H1 (cell line): ENCODE measurements around the gene IL31. TPM values are rescaled to one million over a fixed set of nuclear protein-coding genes. Genes with fewer than 3 reads are reported as not detected.

Experiments
- CTCF ChIA-PET: fragments of 300-600 bp; sonication (Branson Sonifier 250); formaldehyde crosslinking; loops from one replicate; lab custom pipeline; 2021; ENCODE audit not compliant: partially characterized antibody; lab: Charles Lee
- POLR2A ChIA-PET: fragments of 300-600 bp; sonication (Branson Sonifier 250); formaldehyde crosslinking; loops from one replicate; lab custom pipeline; 2021; ENCODE audit warnings: inconsistent platforms; ENCODE audit not compliant: partially characterized antibody; lab: Charles Lee
- DNase-seq, 2 experiments: peaks; one replicate each; pipeline versions ENCODE4 v3.0.0 to v3.0.0-alpha.2; 2010 to 2022; ENCODE audit warnings: low spot score in 2 of 2, low read depth in 1 of 2, mixed read lengths in 1 of 2
- FAIRE-seq: peaks from 2 replicates; lab custom pipeline; 2011; peaks lifted over from hg19 to GRCh38; lab: Jason Lieb, UNC
- H2AFZ ChIP-seq: 2 replicates; pipeline ENCODE4 v1.8.1; 2012; ENCODE audit warnings: low read length, inconsistent platforms
- H2AK5ac ChIP-seq: 2 replicates; pipeline ENCODE4 v1.6.1; 2013; ENCODE audit warnings: low read depth, low read length
- H2BK120ac ChIP-seq: replicated peaks from 2 replicates; pipeline ENCODE3; 2013; ENCODE audit warnings: low read depth, low read length, inconsistent platforms
- H2BK12ac ChIP-seq: 2 replicates; pipeline ENCODE4 v1.6.1; 2013; ENCODE audit warnings: low read depth, low read length
- H2BK15ac ChIP-seq: 2 replicates; pipeline ENCODE4 v1.6.1; 2013; ENCODE audit warnings: low read length
- H2BK20ac ChIP-seq: 2 replicates; pipeline ENCODE4 v1.6.1; 2013; ENCODE audit warnings: low read length
- H2BK5ac ChIP-seq: 2 replicates; pipeline ENCODE4 v1.6.1; 2013; ENCODE audit warnings: low read depth, low read length
- H3K14ac ChIP-seq: 2 replicates; pipeline ENCODE4 v1.6.1; 2013; ENCODE audit warnings: inconsistent platforms; ENCODE audit not compliant: insufficient read length
- H3K18ac ChIP-seq: 2 replicates; pipeline ENCODE4 v1.6.1; 2013; ENCODE audit warnings: low read length; ENCODE audit errors: extremely low read depth
- H3K23ac ChIP-seq: 2 replicates; pipeline ENCODE4 v1.6.1; 2013; ENCODE audit warnings: inconsistent platforms; ENCODE audit not compliant: insufficient read length
- H3K23me2 ChIP-seq: 2 replicates; pipeline ENCODE4 v1.6.1; 2013; ENCODE audit warnings: low read depth, low read length
- H3K27ac ChIP-seq: 2 replicates; pipeline ENCODE4 v1.6.1; 2011; ENCODE audit warnings: low read depth, low read length, inconsistent platforms
- H3K27me3 ChIP-seq, 4 experiments: replicated peaks in 1 of 4; 1 replicate in 1 of 4; 2 replicates in 3 of 4; pipeline versions ENCODE4 v1.6.1 to v1.8.1; 2011 to 2013; ENCODE audit warnings: low read length in 3 of 4, mild to moderate bottlenecking in 3 of 4, inconsistent platforms in 2 of 4, mixed read lengths in 2 of 4, moderate library complexity in 1 of 4; ENCODE audit not compliant: control insufficient read depth in 3 of 4, insufficient read depth in 3 of 4; ENCODE audit errors: extremely low read depth in 1 of 4
- H3K36me3 ChIP-seq, 4 experiments: 2 replicates each; pipeline versions ENCODE4 v1.6.1 to v1.8.1; 2011 to 2013; ENCODE audit warnings: mild to moderate bottlenecking in 4 of 4, low read length in 3 of 4, moderate library complexity in 2 of 4, control low read depth in 1 of 4, inconsistent platforms in 1 of 4; ENCODE audit not compliant: insufficient read depth in 4 of 4, control insufficient read depth in 2 of 4
- H3K4ac ChIP-seq: replicated peaks from 2 replicates; pipeline ENCODE3; 2013; ENCODE audit warnings: low read length, low read depth, mixed read lengths, inconsistent platforms; ENCODE audit not compliant: insufficient read length
- H3K4me1 ChIP-seq, 4 experiments: replicated peaks in 1 of 4; 1 replicate in 1 of 4; 2 replicates in 3 of 4; pipeline versions ENCODE4 v1.6.1 to v1.8.1; 2011 to 2013; ENCODE audit warnings: low read length in 3 of 4, inconsistent platforms in 2 of 4, mixed read lengths in 1 of 4; ENCODE audit not compliant: insufficient read depth in 4 of 4, control insufficient read depth in 3 of 4
- H3K4me2 ChIP-seq, 2 experiments: 2 replicates each; pipeline versions ENCODE4 v1.6.1 to v1.8.1; 2011 to 2013; ENCODE audit warnings: low read depth in 2 of 2, low read length in 2 of 2, control low read depth in 1 of 2, inconsistent platforms in 1 of 2, mild to moderate bottlenecking in 1 of 2; ENCODE audit not compliant: insufficient read depth in 1 of 2
- H3K4me3 ChIP-seq, 4 experiments: fragments of 200-600, 300-600 bp in 1 of 4; sonication (generic), shearing (Covaris generic), sonication (Bioruptor Twin) in 1 of 4; 2 replicates each; pipeline versions ENCODE4 v1.5.1 to v1.8.1; 2011 to 2016; ENCODE audit warnings: low read length in 4 of 4, low read depth in 3 of 4, control low read depth in 2 of 4, inconsistent platforms in 2 of 4, mild to moderate bottlenecking in 2 of 4, mixed read lengths in 1 of 4, moderate library complexity in 1 of 4; ENCODE audit not compliant: insufficient read depth in 2 of 4; ENCODE audit errors: extremely low read depth in 1 of 4
- H3K56ac ChIP-seq: replicated peaks from 2 replicates; pipeline ENCODE3; 2013; ENCODE audit warnings: low read depth, mild to moderate bottlenecking, mixed read lengths, low read length, inconsistent platforms; ENCODE audit not compliant: insufficient read length
- H3K79me1 ChIP-seq: 2 replicates; pipeline ENCODE4 v1.6.1; 2013; ENCODE audit warnings: low read depth, low read length, control low read depth
- H3K79me2 ChIP-seq, 2 experiments: 2 replicates each; pipeline versions ENCODE4 v1.6.1 to v1.8.1; 2012 to 2013; ENCODE audit warnings: low read length in 2 of 2, mild to moderate bottlenecking in 2 of 2, inconsistent platforms in 1 of 2; ENCODE audit not compliant: insufficient read depth in 2 of 2, control insufficient read depth in 1 of 2
- H3K9ac ChIP-seq, 4 experiments: replicated peaks in 1 of 4; 1 replicate in 1 of 4; 2 replicates in 3 of 4; pipeline versions ENCODE4 v1.6.1 to v1.8.1; 2011 to 2013; ENCODE audit warnings: low read depth in 3 of 4, low read length in 3 of 4, control low read depth in 2 of 4, mild to moderate bottlenecking in 2 of 4, moderate library complexity in 2 of 4, inconsistent platforms in 1 of 4; ENCODE audit errors: extremely low read depth in 1 of 4
- H3K9me3 ChIP-seq, 2 experiments: 2 replicates each; pipeline versions ENCODE4 v1.6.1 to v1.8.1; 2012 to 2013; ENCODE audit warnings: mild to moderate bottlenecking in 2 of 2, moderate library complexity in 2 of 2, control low read depth in 1 of 2, inconsistent platforms in 1 of 2, low read depth in 1 of 2, low read length in 1 of 2, mixed read lengths in 1 of 2; ENCODE audit not compliant: insufficient read depth in 2 of 2
- H4K20me1 ChIP-seq, 2 experiments: replicated peaks in 1 of 2; 2 replicates each; pipeline versions ENCODE3 to v1.8.1; 2011 to 2013; ENCODE audit warnings: inconsistent platforms in 2 of 2, low read length in 2 of 2, mild to moderate bottlenecking in 1 of 2; ENCODE audit not compliant: insufficient read depth in 2 of 2, control insufficient read depth in 1 of 2
- H4K5ac ChIP-seq: 2 replicates; pipeline ENCODE4 v1.6.1; 2013; ENCODE audit warnings: low read length, low read depth, mixed read lengths, inconsistent platforms; ENCODE audit not compliant: insufficient read length
- H4K8ac ChIP-seq: 2 replicates; pipeline ENCODE4 v1.8.0; 2013; ENCODE audit warnings: mild to moderate bottlenecking, moderate library complexity, low read length, inconsistent platforms; ENCODE audit not compliant: insufficient read depth; ENCODE audit errors: extremely low read depth
- H4K91ac ChIP-seq: replicated peaks from 2 replicates; pipeline ENCODE3; 2013; ENCODE audit warnings: low read length, mixed read lengths, inconsistent platforms; ENCODE audit not compliant: insufficient read length
- ATF2 ChIP-seq: IDR thresholded peaks from 2 replicates; pipeline ENCODE4 v1.6.1; 2012; ENCODE audit warnings: low read length, inconsistent platforms
- CREB1 ChIP-seq: IDR thresholded peaks from 2 replicates; pipeline ENCODE4 v1.6.1; 2012; ENCODE audit warnings: inconsistent platforms
- EP300 ChIP-seq, 2 experiments: IDR thresholded peaks; 1 replicate in 1 of 2; 2 replicates in 1 of 2; pipeline ENCODE4 v1.6.1; 2011 to 2012; ENCODE audit warnings: low read depth in 2 of 2, low read length in 2 of 2, mild to moderate bottlenecking in 2 of 2, borderline replicate concordance in 1 of 2, inconsistent platforms in 1 of 2, moderate library complexity in 1 of 2
- WGBS, 2 experiments: shearing (Covaris generic) in 1 of 2; methylation state at CpG; one replicate each; pipeline versions ENCODE4 v1.1.6 to v1.1.7; 2013 to 2015; ENCODE audit warnings: low lambda C conversion rate in 2 of 2, mixed read lengths in 2 of 2, inconsistent platforms in 1 of 2, low coverage in 1 of 2, missing lambda C conversion rate in 1 of 2; ENCODE audit not compliant: insufficient replicate concordance in 2 of 2, insufficient coverage in 1 of 2, insufficient read length in 1 of 2; ENCODE audit errors: extremely low coverage in 1 of 2, missing lambda C conversion rate in 1 of 2; 5-methylcytosine and 5-hydroxymethylcytosine counted together
- polyA plus RNA-seq, 7 experiments: library from polyadenylated mRNA; depleted of rRNA in 3 of 7; stranded (reverse) in 5 of 7; unstranded in 2 of 7; fragments of >200 nt in 5 of 7; fragments of 200-250 nt in 2 of 7; gene quantifications; 1 replicate in 5 of 7; 2 replicates in 1 of 7; 4 replicates in 1 of 7; pipeline versions ENCODE4 v1.2.1 to v1.2.3, GENCODE V29; 2011 to 2013; ENCODE audit warnings: missing spikeins in 2 of 7, mixed read lengths in 2 of 7
- total RNA-seq: library from RNA; stranded (reverse); fragmentation: NEBNext Ultra II Directional; extraction: Animal tissue kit (Norgen Biotek cat#: 25700); gene quantifications from 2 replicates; pipeline ENCODE4 v1.2.1, GENCODE V29; 2021

The IL31 gene
- total and polyA plus RNA-seq, 2 of the 8 experiments (the other 6 are each of a cell fraction or from before 2014, with no cell fraction given), result not detected

DNA sequence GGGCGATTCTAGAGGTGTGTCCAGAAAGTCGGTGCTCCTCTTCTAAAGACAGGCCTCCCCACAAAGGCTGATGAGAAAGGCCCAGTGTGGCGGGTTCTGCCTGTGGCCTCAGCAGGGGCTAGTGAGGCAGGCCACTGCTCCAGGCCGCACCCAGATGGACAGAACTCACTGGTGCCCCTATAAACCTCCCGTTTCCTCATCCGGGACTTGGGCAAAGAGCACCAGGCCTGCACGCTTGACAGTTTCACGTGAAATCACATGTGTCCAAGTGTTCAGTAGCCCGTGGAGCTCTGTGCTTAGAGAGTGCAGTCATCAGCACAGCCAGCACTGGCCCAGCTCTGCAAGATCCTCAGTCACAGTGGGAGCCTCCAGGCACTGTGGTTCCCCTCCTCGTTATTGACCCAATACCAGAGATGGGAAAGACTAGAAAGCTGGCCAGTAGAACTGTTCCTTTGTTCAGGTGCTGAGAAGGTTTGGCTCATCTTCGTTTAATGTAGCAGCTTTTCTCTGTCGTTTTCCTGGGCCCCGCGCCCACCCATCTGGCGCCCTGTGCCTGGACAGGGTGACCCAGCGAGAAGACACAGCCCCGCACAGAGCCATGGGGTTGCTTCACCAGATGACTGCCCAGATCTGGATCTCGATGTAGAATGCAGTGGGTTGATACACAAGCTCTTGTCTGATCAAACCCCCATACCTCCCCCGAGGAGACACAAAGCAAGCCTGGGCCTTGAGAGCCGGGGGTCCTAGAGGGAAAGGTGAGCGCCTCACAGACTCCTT is 26.3 kb downstream of the IL31 start:
- Histone ChIP-seq H4K5ac (no peak overlapping the region), H3K9me3 (peaks cover 11% of the 10 kb centered on the region in 2 experiments), H2BK15ac (no peak overlapping the region), H3K14ac (no peak overlapping the region), H4K91ac (no peak overlapping the region), H2BK5ac (no peak overlapping the region), H3K27me3 (no peaks in the 10 kb centered on the region), H3K9ac (no peak overlapping the region), H3K4ac (no peak overlapping the region), H3K18ac (no peak overlapping the region), H3K79me1 (no peaks in the 10 kb centered on the region), H3K23me2 (no peaks in the 10 kb centered on the region), H4K20me1 (no peaks in the 10 kb centered on the region), H3K56ac (no peak overlapping the region), H2BK12ac (no peak overlapping the region), H3K4me2 (no peak overlapping the region), H4K8ac (no peak overlapping the region), H2BK120ac (no peak overlapping the region), H2BK20ac (no peak overlapping the region), H3K4me3 (no peak overlapping the region), H2AK5ac (no peak overlapping the region), H3K27ac (no peak overlapping the region), H3K4me1 (peaks cover 0 to 5% (median 0%) of the 10 kb centered on the region in 4 experiments; a peak in 1 of 7 replicates), H2AFZ (no peak overlapping the region), H3K23ac (no peak overlapping the region), H3K79me2 (no peaks in the 10 kb centered on the region), H3K36me3 (peaks cover 0 to 7% (median 3%) of the 10 kb centered on the region in 4 experiments; a peak in 6 of 8 replicates)
- CTCF ChIA-PET, result interaction anchor here (0.6 to 4.1 kb wide), 7 partner anchors 10 to 309 kb away, joined by 3 to 18 read pairs (median 5); no protein-coding TSS in a partner anchor
- TF ChIP-seq EP300 (IDR thresholded peaks at IDR 0.05; ENCODE audit: borderline replicate concordance in 1 of 2, low read depth in 2 of 2, low read length in 2 of 2), result no peak
- no peak for TF ChIP-seq ATF2
- no peak for TF ChIP-seq CREB1
- WGBS, 2 experiments, result 85% methylated on average over 20 of the region's 21 CpGs; no CpG with 5 or more reads in 1 of the 2 experiments
- FAIRE-seq, result no peak
- POLR2A ChIA-PET, result interaction anchor here (0.9 to 1.4 kb wide), 3 partner anchors 9 to 44 kb away, joined by 3 to 6 read pairs (median 4); no protein-coding TSS in a partner anchor
- no peak for DNase-seq
